H1 (cell line): ENCODE results near the gene GABRR3. TPM values are rescaled to one million over a fixed set of nuclear protein-coding genes. Genes with fewer than 3 reads are reported as not detected.

Experiments used
- KDM1A ChIP-seq: fragments of 200-600, 300-600 bp; sonication (generic); IDR thresholded peaks from 2 replicates; pipeline ENCODE4 v1.7.1; 2016; ENCODE audit warnings: mild to moderate bottlenecking, low read length, borderline replicate concordance
- polyA plus RNA-seq, 7 experiments: library from polyadenylated mRNA; depleted of rRNA in 3 of 7; stranded (reverse) in 5 of 7; unstranded in 2 of 7; fragments of >200 nt in 5 of 7; fragments of 200-250 nt in 2 of 7; gene quantifications; 1 replicate in 5 of 7; 2 replicates in 1 of 7; 4 replicates in 1 of 7; pipeline versions ENCODE4 v1.2.1 to v1.2.3, GENCODE V29; 2011 to 2013; ENCODE audit warnings: missing spikeins in 2 of 7, mixed read lengths in 2 of 7
- total RNA-seq: library from RNA; stranded (reverse); fragmentation: NEBNext Ultra II Directional; extraction: Animal tissue kit (Norgen Biotek cat#: 25700); gene quantifications from 2 replicates; pipeline ENCODE4 v1.2.1, GENCODE V29; 2021

Gene GABRR3
- total and polyA plus RNA-seq, 2 of the 8 experiments (the other 6 are each of a cell fraction or from before 2014, with no cell fraction given), result not detected

DNA sequence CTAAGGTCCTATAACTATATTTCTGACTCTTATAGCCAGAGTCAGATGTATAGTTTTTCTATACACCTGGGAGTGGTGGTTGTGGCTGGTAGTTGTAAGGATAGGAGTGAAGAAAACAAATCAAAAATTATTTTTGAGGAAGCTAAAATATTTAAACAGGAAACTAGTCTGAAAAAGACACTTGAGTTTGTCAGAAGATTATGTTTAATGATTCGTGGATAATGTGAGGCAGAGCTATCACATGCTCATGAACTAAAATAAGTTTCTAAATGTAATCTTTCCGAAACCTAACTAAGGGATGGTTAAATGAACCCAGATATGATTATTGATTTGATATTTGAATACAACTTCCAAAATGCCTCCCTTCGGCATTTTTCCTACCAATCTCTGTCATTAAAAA, 30.4 kb downstream of the GABRR3 start (continued):
- TF ChIP-seq KDM1A, result no peak
